ENCODE results near the gene EML1. TPM values are rescaled to one million over a fixed set of nuclear protein-coding genes. Genes with fewer than 3 reads are reported as not detected.

The EML1 gene
- total RNA-seq, 2 donors from 2014 or later, result 23.6 to 34.6 TPM

- intact Hi-C loops (cut with DNase I), result loop anchor here (10.0 kb wide), 1 partner anchor 122 kb away; no protein-coding TSS in a partner anchor
- peak; percentile 37 to 55 (median 45) for DNase-seq
- H3K36me3 ChIP-seq (replicated peaks in 1 of 2; ENCODE audit: insufficient read depth in 1 of 2, low read depth in 2 of 2), result no peaks in the 10 kb centered on the region
- no peak overlapping the region for H3K27ac ChIP-seq
- H3K4me3 ChIP-seq, result no peak overlapping the region
- no peaks in the 10 kb centered on the region for H3K27me3 ChIP-seq
- TF ChIP-seq POLR2A (IDR thresholded peaks at IDR 0.05), result no peak
- TF ChIP-seq, protein P1, sequence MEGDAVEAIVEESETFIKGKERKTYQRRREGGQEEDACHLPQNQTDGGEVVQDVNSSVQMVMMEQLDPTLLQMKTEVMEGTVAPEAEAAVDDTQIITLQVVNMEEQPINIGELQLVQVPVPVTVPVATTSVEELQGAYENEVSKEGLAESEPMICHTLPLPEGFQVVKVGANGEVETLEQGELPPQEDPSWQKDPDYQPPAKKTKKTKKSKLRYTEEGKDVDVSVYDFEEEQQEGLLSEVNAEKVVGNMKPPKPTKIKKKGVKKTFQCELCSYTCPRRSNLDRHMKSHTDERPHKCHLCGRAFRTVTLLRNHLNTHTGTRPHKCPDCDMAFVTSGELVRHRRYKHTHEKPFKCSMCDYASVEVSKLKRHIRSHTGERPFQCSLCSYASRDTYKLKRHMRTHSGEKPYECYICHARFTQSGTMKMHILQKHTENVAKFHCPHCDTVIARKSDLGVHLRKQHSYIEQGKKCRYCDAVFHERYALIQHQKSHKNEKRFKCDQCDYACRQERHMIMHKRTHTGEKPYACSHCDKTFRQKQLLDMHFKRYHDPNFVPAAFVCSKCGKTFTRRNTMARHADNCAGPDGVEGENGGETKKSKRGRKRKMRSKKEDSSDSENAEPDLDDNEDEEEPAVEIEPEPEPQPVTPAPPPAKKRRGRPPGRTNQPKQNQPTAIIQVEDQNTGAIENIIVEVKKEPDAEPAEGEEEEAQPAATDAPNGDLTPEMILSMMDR (IDR thresholded peaks at IDR 0.05), result peak; percentile 56 to 89 (median 82)
- no peaks in the 10 kb centered on the region for H3K9me3 ChIP-seq
- ATAC-seq, result peak; percentile 81
- WGBS, 2 donors, result 9 to 14% methylated on average over 5 of the region's 5 CpGs
- H3K4me1 ChIP-seq, result peaks cover 32% of the 10 kb centered on the region
These were observed 189.5 kb downstream of the EML1 start for GRCh38 chr14:99982537-99983250.

GRCh38 chr14:99983251-99984015 is 190.2 kb downstream of the EML1 start:
- DNase-seq (no peak), ATAC-seq (no peak)
- intact Hi-C loops (cut with DNase I), result loop anchor here (10.0 kb wide), 1 partner anchor 121 kb away; no protein-coding TSS in a partner anchor
- Histone ChIP-seq H3K9me3 (no peaks in the 10 kb centered on the region), H3K27ac (no peak overlapping the region), H3K4me3 (no peak overlapping the region), H3K36me3 (replicated peaks in 1 of 2; ENCODE audit: insufficient read depth in 1 of 2, low read depth in 2 of 2) (no peaks in the 10 kb centered on the region), H3K27me3 (no peaks in the 10 kb centered on the region), H3K4me1 (peaks cover 32% of the 10 kb centered on the region)
- WGBS, 2 donors, result 54 to 67% methylated on average over 4 of the region's 4 CpGs
- TF ChIP-seq, protein P1 (IDR thresholded peaks at IDR 0.05), result no peak
- TF ChIP-seq POLR2A (IDR thresholded peaks at IDR 0.05), result no peak

- 28 to 29% methylated on average over 3 of the region's 3 CpGs for WGBS, 2 donors
- no peak for DNase-seq
- Histone ChIP-seq H3K27me3 (no peaks in the 10 kb centered on the region), H3K4me3 (no peak overlapping the region), H3K36me3 (replicated peaks in 1 of 2; ENCODE audit: insufficient read depth in 1 of 2, low read depth in 2 of 2) (no peaks in the 10 kb centered on the region), H3K27ac (no peak overlapping the region), H3K4me1 (peaks cover 32% of the 10 kb centered on the region), H3K9me3 (no peaks in the 10 kb centered on the region)
- ATAC-seq, result no peak
- intact Hi-C loops (cut with DNase I), result loop anchor here (10.0 kb wide), 1 partner anchor 121 kb away; no protein-coding TSS in a partner anchor
- TF ChIP-seq POLR2A (IDR thresholded peaks at IDR 0.05), result no peak
- TF ChIP-seq, protein P1 (IDR thresholded peaks at IDR 0.05), result no peak
These were observed 190.8 kb downstream of the EML1 start for GRCh38 chr14:99984036-99984435.

DNA sequence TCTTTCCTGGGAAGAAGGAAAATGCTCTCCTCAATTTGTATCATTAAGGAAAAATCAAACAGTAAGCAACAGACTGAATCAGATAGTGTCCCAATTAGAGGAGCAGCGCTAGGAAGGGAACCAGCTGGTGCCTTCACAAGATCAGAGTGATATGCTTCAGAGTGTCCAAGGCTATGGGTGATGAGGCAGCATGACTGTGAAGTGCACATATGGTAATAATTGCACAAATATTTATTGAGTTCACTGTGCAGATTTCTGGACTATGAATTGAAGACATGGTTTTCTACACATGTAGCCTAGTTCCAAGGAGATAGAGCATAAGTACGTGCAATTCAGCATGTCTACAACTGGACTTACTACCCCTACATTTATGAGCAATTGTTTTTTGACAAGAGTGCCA is 193.2 kb downstream of the EML1 start:
- Histone ChIP-seq H3K4me1 (peaks cover 18% of the 10 kb centered on the region), H3K9me3 (no peaks in the 10 kb centered on the region), H3K27me3 (no peaks in the 10 kb centered on the region), H3K36me3 (replicated peaks in 1 of 2; ENCODE audit: insufficient read depth in 1 of 2, low read depth in 2 of 2) (no peaks in the 10 kb centered on the region), H3K27ac (no peak overlapping the region), H3K4me3 (no peak overlapping the region)
- no peak for DNase-seq
- TF ChIP-seq, protein P1 (IDR thresholded peaks at IDR 0.05), result no peak
- no peak for TF ChIP-seq POLR2A (IDR thresholded peaks at IDR 0.05)
- intact Hi-C loops (cut with DNase I), result loop anchor here (10.0 kb wide), 1 partner anchor 118 kb away; no protein-coding TSS in a partner anchor
- 30 to 48% methylated on average over 2 of the region's 2 CpGs for WGBS, 2 donors
- ATAC-seq, result no peak

All from body of pancreas (tissue), 4 donors.